GM12878 (cell line): ENCODE results near the gene USP28. TPM values are rescaled to one million over a fixed set of nuclear protein-coding genes. Genes with fewer than 3 reads are reported as not detected.

Source experiments
- ATAC-seq: fragments of 200-7000 bp; cut with Tn5 transposase; 3 replicates; pipeline ENCODE4 v1.9.1; 2020; ENCODE audit warnings: mild to moderate bottlenecking, moderate library complexity
- BruUV-seq: library from RNA; stranded (reverse); fragments of 400-500 nt; replicated peaks from 2 replicates; lab custom pipeline; 2021; lab: Mats Ljungman, UMichigan
- CTCF ChIA-PET: fragments of 300-600 bp; sonication (Branson Sonifier 250); formaldehyde crosslinking; extraction: SDS; loops from one replicate; lab custom pipeline; 2021; ENCODE audit warnings: inconsistent platforms; lab: Yijun Ruan, JAX
- POLR2A ChIA-PET: fragments of 350-600 bp; formaldehyde crosslinking; extraction: SDS; loops from one replicate; lab custom pipeline; 2021; ENCODE audit warnings: inconsistent platforms; lab: Charles Lee
- RAD21 ChIA-PET: fragments of 300-600 bp; sonication (Branson Sonifier 250); formaldehyde crosslinking; loops from one replicate; lab custom pipeline; 2023; ENCODE audit warnings: antibody characterized with exemption; ENCODE audit not compliant: unreplicated experiment; lab: Charles Lee
- SMC1A ChIA-PET: fragments of 300-600 bp; sonication (Branson Sonifier 250); formaldehyde crosslinking; loops from one replicate; lab custom pipeline; 2023; ENCODE audit not compliant: unreplicated experiment, uncharacterized antibody; lab: Charles Lee
- DNase-seq: peaks from one replicate; pipeline ENCODE4 v3.0.0-alpha.2; 2011; ENCODE audit warnings: low read depth, low spot score
- FAIRE-seq: peaks from 3 replicates; lab custom pipeline; 2011; peaks lifted over from hg19 to GRCh38; lab: Jason Lieb, UNC
- H2AFZ ChIP-seq: 2 replicates; pipeline ENCODE4 v1.6.0; 2011; ENCODE audit warnings: low read depth, low read length, control low read depth; ENCODE audit not compliant: control insufficient read depth
- H3K27ac ChIP-seq: 2 replicates; pipeline ENCODE4 v1.5.1; 2011; ENCODE audit warnings: control low read depth; ENCODE audit not compliant: control insufficient read depth, insufficient read depth
- H3K27me3 ChIP-seq, 2 experiments: replicated peaks in 1 of 2; 2 replicates each; pipeline versions ENCODE4 v1.6.0 to v1.6.1; 2011; ENCODE audit warnings: low read length in 1 of 2; ENCODE audit not compliant: control insufficient read depth in 2 of 2, insufficient read depth in 2 of 2
- H3K36me3 ChIP-seq, 2 experiments: 2 replicates each; pipeline ENCODE4 v1.5.1; 2011; ENCODE audit warnings: low read length in 1 of 2; ENCODE audit not compliant: control insufficient read depth in 2 of 2, insufficient read depth in 2 of 2
- H3K4me1 ChIP-seq: 2 replicates; pipeline ENCODE4 v1.6.1; 2011; ENCODE audit warnings: mild to moderate bottlenecking, low read length, moderate library complexity, mixed read lengths; ENCODE audit not compliant: control insufficient read depth, insufficient read depth
- H3K4me2 ChIP-seq: 2 replicates; pipeline ENCODE4 v1.6.0; 2011; ENCODE audit warnings: control low read depth; ENCODE audit not compliant: control insufficient read depth, insufficient read depth
- H3K4me3 ChIP-seq: fragments of 200-600 bp; sonication (generic); 2 replicates; pipeline ENCODE4 v1.5.1; 2016
- H3K79me2 ChIP-seq: 2 replicates; pipeline ENCODE4 v1.6.0; 2011; ENCODE audit warnings: low read length; ENCODE audit not compliant: control insufficient read depth, insufficient read depth
- H3K9ac ChIP-seq: 2 replicates; pipeline ENCODE4 v1.8.0; 2011; ENCODE audit warnings: low read length, control low read depth, mixed read lengths; ENCODE audit not compliant: control insufficient read depth, insufficient read depth
- H3K9me3 ChIP-seq: replicated peaks from 3 replicates; pipeline ENCODE4 v1.5.1; 2011; ENCODE audit warnings: mild to moderate bottlenecking, low read length; ENCODE audit not compliant: control insufficient read depth, insufficient read depth
- H4K20me1 ChIP-seq: 2 replicates; pipeline ENCODE4 v1.6.0; 2011; ENCODE audit not compliant: control insufficient read depth, insufficient read depth
- BHLHE40 ChIP-seq, 2 experiments: fragments of 450-650 bp in 1 of 2; IDR thresholded peaks; 2 replicates each; pipeline ENCODE4 v1.6.1; 2011 to 2017; ENCODE audit warnings: low read depth in 2 of 2, borderline replicate concordance in 1 of 2, improper control_type of control experiment in 1 of 2, low read length in 1 of 2, mild to moderate bottlenecking in 1 of 2
- BMI1 ChIP-seq: fragments of 450-650 bp; IDR thresholded peaks from 2 replicates; pipeline ENCODE4 v1.6.1; 2016; ENCODE audit warnings: mild to moderate bottlenecking, moderate library complexity, borderline replicate concordance
- HDGF ChIP-seq: fragments of 450-650 bp; IDR thresholded peaks from 2 replicates; pipeline ENCODE4 v1.6.1; 2016; ENCODE audit warnings: antibody characterized with exemption
- JUNB ChIP-seq: IDR thresholded peaks from 2 replicates; pipeline ENCODE4 v1.6.1; 2016; ENCODE audit warnings: antibody characterized with exemption, mild to moderate bottlenecking
- MTA3 ChIP-seq: IDR thresholded peaks from 2 replicates; pipeline ENCODE4 v1.6.1; 2012; ENCODE audit warnings: low read length, inconsistent platforms, borderline replicate concordance
- NBN ChIP-seq: fragments of 450-650 bp; IDR thresholded peaks from 2 replicates; pipeline ENCODE4 v1.6.1; 2016
- POLR2AphosphoS5 ChIP-seq: IDR thresholded peaks from 2 replicates; pipeline ENCODE4 v1.6.1; 2011; ENCODE audit warnings: mild to moderate bottlenecking, low read length, inconsistent platforms
- POU2F2 ChIP-seq: IDR thresholded peaks from 3 replicates; pipeline ENCODE4 v1.6.1; 2011; ENCODE audit warnings: low read depth, mild to moderate bottlenecking, low read length, borderline replicate concordance
- RELA ChIP-seq: fragments of 450-650 bp; IDR thresholded peaks from 2 replicates; pipeline ENCODE4 v1.8.0; 2014; ENCODE audit warnings: borderline replicate concordance; ENCODE audit not compliant: partially characterized antibody
- REST ChIP-seq: IDR thresholded peaks from 2 replicates; pipeline ENCODE4 v1.6.1; 2012; ENCODE audit warnings: mild to moderate bottlenecking, low read depth, low read length
- SREBF1 ChIP-seq: IDR thresholded peaks from 2 replicates; pipeline ENCODE4 v1.6.1; 2012; ENCODE audit warnings: mild to moderate bottlenecking, low read length
- SREBF2 ChIP-seq: IDR thresholded peaks from 2 replicates; pipeline ENCODE4 v1.6.1; 2012; ENCODE audit warnings: mild to moderate bottlenecking, low read length
- SRF ChIP-seq, 2 experiments: IDR thresholded peaks; 2 replicates each; pipeline ENCODE4 v1.6.1; 2011; ENCODE audit warnings: low read depth in 2 of 2, low read length in 2 of 2, mild to moderate bottlenecking in 1 of 2, moderate library complexity in 1 of 2
- TAF1 ChIP-seq: IDR thresholded peaks from 2 replicates; pipeline ENCODE4 v1.6.1; 2011; ENCODE audit warnings: mild to moderate bottlenecking, low read depth, low read length, borderline replicate concordance
- ZBTB40 ChIP-seq: fragments of 450-650 bp; IDR thresholded peaks from 2 replicates; pipeline ENCODE4 v1.6.1; 2016; ENCODE audit warnings: mild to moderate bottlenecking, moderate library complexity, borderline replicate concordance
- ZNF384 ChIP-seq: IDR thresholded peaks from 2 replicates; pipeline ENCODE4 v1.6.1; 2012; ENCODE audit warnings: low read depth, mild to moderate bottlenecking, low read length, improper control_type of control experiment, borderline replicate concordance
- ZZZ3 ChIP-seq: IDR thresholded peaks from 2 replicates; pipeline ENCODE4 v1.6.1; 2011; ENCODE audit warnings: low read depth; ENCODE audit not compliant: control insufficient read depth, insufficient read length
- WGBS: methylation state at CpG from one replicate; pipeline ENCODE4 v1.1.6; 2016; ENCODE audit warnings: low lambda C conversion rate; ENCODE audit not compliant: insufficient replicate concordance, insufficient coverage; ENCODE audit errors: missing lambda C conversion rate; 5-methylcytosine and 5-hydroxymethylcytosine counted together
- in situ Hi-C: fragments of 300-500 bp; cut with MboI; formaldehyde crosslinking; loops from 9 replicates; pipeline ENCODE4 v1.14.3; 2018; ENCODE audit warnings: mixed read lengths
- intact Hi-C: fragments of 100-400 bp; cut with micrococcal nuclease; formaldehyde crosslinking; loops from one replicate; pipeline ENCODE4 v1.14.2; 2022; ENCODE audit not compliant: unreplicated experiment
- polyA plus RNA-seq, 11 experiments: library from polyadenylated mRNA; depleted of rRNA in 4 of 11; unstranded in 6 of 11; stranded (reverse) in 5 of 11; fragments of >200 nt; fragmentation: Nextera tagmentation in 4 of 11; fragmentation: Illumina TruSeq in 1 of 11; extraction: Ambion mirVana in 4 of 11; extraction: Trizol in 1 of 11; gene quantifications; 1 replicate in 1 of 11; 2 replicates in 10 of 11; pipeline versions ENCODE4 v1.2.1 to v1.2.3, GENCODE V29; 2011 to 2016; ENCODE audit warnings: inconsistent platforms in 2 of 11, missing spikeins in 2 of 11, low read depth in 1 of 11
- total RNA-seq, 4 experiments: library from RNA; depleted of rRNA in 3 of 4; stranded (reverse); fragments of >200 nt in 3 of 4; fragmentation: Illumina TruSeq in 1 of 4; extraction: Trizol in 1 of 4; gene quantifications; 2 replicates each; pipeline versions ENCODE4 v1.2.1 to v1.2.3, GENCODE V29; 2013 to 2021

The USP28 gene
- total and polyA plus RNA-seq, 10 of the 15 experiments (the other 5 are each of a cell fraction or from before 2014, with no cell fraction given), result 2.8 to 60.4 (median 24.1) TPM

GRCh38 chr11:113814181-113814580 is 61.2 kb downstream of the USP28 start (continued):
- TF ChIP-seq ZNF384 (no peak), SREBF2 (no peak), SRF (IDR thresholded peaks at IDR 0.05; ENCODE audit: low read depth in 2 of 2, low read length in 2 of 2) (no peak)
- TF ChIP-seq, all 136 proteins: peak for 0

- CTCF ChIA-PET, result no interaction called here
- FAIRE-seq (no peak), DNase-seq (no peak), ATAC-seq (no peak)
- Histone ChIP-seq H3K27ac (no peak overlapping the region), H3K27me3 (no peaks in the 10 kb centered on the region), H3K4me1 (no peaks in the 10 kb centered on the region), H3K36me3 (peaks cover 3 to 19% of the 10 kb centered on the region in 2 experiments; a peak in 3 of 4 replicates), H3K4me2 (no peak overlapping the region), H3K79me2 (no peaks in the 10 kb centered on the region), H2AFZ (no peak overlapping the region), H3K9ac (no peak overlapping the region), H4K20me1 (no peaks in the 10 kb centered on the region), H3K9me3 (no peaks in the 10 kb centered on the region), H3K4me3 (no peak overlapping the region)
- no TSS peak for BruUV-seq
- in situ Hi-C loops (loop anchor here (10.0 kb wide), 1 partner anchor 456 kb away; no protein-coding TSS in a partner anchor), intact Hi-C loops (loop anchor here (5.0 kb wide), 1 partner anchor 453 kb away; no protein-coding TSS in a partner anchor)
- POLR2A ChIA-PET, result no interaction called here
- RAD21 ChIA-PET, result no interaction called here
- SMC1A ChIA-PET, result no interaction called here
- 50% methylated on average over 2 of the region's 2 CpGs for WGBS
- TF ChIP-seq BMI1 (no peak), ZBTB40 (no peak), BHLHE40 (IDR thresholded peaks at IDR 0.05; ENCODE audit: borderline replicate concordance in 1 of 2, low read depth in 2 of 2, low read length in 1 of 2) (no peak), POLR2AphosphoS5 (no peak), TAF1 (no peak), REST (no peak), MTA3 (no peak), NBN (no peak), SREBF1 (no peak), HDGF (no peak), ZZZ3 (no peak), POU2F2 (no peak), RELA (no peak), JUNB (no peak)
Observed at GRCh38 chr11:113808931-113809330, 66.4 kb downstream of the USP28 start.
